CMK (cell line): ENCODE measurements around the gene JARID2.

ENCODE experiments used
- DNase-seq: peaks from one replicate; pipeline ENCODE4 v3.0.0-alpha.2; 2010; ENCODE audit warnings: low read depth

Gene JARID2

GRCh38 chr6:15357782-15358181 is 111.9 kb downstream of the JARID2 start:
- no peak for DNase-seq

- no peak for DNase-seq
Measured at GRCh38 chr6:15358579-15359327, 112.9 kb downstream of the JARID2 start.

- no peak for DNase-seq
Measured at GRCh38 chr6:15359335-15359862, 113.5 kb downstream of the JARID2 start.

DNA sequence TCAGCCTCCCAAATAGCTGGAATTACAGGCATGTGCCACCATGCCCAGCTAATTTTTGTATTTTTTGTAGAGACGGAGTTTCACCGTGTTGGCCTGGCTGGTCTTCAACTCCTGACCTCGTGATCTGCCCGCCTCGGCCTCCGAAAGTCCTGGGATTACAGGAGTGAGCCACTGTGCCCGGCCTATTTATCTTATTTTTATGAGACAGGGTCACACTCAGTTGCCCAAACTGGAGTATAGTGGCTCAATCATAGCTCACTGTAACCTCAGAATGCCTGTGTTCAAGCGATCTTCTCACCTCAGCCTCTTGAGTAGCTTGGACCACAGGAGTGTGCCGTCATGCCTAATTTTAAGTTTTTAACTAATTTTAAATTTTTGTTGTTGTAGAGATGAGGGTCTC is 114.4 kb downstream of the JARID2 start:
- DNase-seq = no peak

- DNase-seq = no peak
Measured at GRCh38 chr6:15361197-15361596, 115.3 kb downstream of the JARID2 start.

DNA sequence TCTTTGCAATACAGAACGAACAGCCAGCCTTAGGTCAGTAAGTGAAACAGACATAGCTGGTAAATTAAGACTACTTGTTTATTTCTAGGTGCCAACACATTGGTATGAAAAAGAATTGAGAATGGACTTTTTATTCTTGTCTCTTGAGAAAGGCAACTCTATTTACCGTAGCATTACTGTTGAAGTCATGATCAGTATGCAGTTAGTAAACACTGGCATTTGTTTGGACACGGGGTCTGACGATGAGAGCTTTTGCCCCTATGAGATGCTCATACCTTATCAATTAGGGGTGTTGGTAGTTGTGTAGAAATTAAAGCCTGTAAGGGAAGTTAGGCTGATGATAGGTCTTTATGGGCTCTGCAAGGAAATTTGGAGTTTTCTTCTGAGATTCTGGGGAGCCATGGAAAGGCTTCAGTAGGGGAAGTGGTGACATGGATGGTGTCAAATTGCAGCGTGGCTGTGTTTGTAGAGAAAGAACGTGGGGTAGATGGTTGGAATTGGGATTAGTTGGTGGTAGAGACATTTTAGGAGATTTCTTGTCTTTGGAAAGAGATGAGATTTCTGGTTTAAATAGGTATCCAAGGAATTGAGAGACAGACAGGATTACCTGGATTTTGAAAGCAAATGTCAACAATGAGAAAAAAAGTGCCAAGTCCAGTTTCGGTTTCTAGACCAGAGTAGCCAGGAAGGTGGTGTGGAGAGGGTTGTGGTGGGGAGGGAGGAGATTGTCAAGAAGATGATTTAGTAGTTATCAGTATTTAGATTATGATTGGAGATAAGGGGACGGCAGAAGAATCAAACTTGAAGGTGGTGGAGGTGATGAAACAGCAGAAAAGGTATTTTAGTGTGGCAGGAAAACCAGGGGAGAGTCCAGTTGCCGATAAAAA is 116.6 kb downstream of the JARID2 start:
- DNase-seq = no peak

GRCh38 chr6:15363164-15363522 is 117.3 kb downstream of the JARID2 start:
- no peak for DNase-seq

DNA sequence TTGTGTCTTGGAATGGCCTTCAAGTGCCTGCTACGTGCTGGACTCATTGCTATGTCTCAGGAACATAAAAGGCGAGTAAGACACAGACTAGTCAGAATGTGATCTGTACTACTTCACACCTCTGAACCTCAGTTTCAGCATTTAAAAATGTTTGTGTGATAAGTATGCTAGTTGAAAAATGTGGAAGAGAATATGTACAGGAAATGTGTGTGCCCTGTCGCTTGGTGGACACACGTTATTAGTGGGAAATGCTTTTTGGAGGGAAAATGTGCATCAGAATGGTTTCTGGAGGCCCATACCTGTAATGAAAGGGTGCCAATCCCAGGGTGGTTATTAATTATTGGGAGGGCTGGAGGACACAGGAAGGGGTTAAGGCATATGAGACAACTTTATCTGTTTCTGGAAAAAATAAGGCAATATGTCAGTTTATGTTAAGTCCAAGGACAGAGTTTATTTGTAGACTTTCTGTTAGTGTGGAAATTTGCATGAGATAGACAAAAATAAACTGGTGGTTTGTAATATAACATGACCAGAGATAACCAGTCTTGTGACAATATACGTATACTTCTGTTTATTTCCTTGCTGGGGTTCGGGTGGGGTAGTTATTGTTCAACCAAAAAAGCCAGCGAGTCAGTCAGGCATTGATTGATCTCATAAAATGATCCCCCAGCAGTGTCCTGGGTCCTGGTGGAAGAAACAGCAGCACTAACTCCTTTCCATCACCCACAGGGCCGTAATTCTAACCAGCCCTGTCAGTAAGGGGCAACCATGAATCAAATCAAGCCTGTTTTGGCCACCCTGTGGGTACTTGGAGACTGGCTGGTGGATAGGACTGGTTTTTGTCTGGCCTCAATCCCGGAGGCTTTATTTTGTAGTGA is 117.9 kb downstream of the JARID2 start:
- DNase-seq = no peak

- DNase-seq = no peak
Measured at GRCh38 chr6:15364401-15365037, 118.7 kb downstream of the JARID2 start.

DNA sequence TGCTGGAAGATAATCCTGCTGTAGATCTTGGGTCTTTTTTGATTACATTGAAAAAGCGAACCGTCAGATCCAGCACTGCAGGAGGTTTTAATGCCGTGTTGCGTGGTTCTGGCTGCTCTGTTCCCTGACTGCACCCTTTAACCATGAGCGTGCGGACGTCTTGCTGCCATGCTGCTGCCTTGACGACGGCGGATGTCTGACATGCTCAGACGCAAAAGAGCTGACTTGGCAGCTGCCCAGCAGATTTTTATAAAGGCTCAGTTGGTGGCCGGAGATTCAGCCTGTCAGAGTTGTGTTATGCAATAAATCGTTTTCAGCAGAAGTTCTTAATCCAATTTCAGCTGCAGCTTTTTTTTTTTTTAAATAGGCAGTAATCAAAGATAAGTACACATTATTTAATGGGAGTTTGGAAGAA is 119.4 kb downstream of the JARID2 start:
- no peak for DNase-seq

- no peak for DNase-seq
Measured at GRCh38 chr6:15366003-15366535, 120.2 kb downstream of the JARID2 start.

- no peak for DNase-seq
Measured at GRCh38 chr6:15366879-15367278, 121.0 kb downstream of the JARID2 start.

DNA sequence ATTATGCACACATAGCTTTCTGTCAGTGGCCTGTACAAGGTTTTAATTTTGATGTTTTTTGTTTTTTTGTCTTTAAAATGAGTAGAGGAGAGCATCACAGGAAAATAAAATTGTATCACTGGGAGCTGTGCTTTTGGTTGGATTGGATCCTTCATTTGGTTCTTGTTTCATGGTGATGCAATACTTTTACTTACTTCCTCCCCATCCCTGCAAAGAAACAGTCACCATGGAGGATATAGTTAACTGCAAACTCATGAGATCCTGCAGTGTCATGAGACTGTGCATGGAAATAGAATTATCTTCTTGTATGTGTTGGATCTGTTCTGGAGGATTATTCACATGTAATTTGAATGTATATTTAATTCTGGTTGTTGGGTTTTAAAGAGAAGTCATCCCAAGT is 122.3 kb downstream of the JARID2 start:
- no peak for DNase-seq

DNA sequence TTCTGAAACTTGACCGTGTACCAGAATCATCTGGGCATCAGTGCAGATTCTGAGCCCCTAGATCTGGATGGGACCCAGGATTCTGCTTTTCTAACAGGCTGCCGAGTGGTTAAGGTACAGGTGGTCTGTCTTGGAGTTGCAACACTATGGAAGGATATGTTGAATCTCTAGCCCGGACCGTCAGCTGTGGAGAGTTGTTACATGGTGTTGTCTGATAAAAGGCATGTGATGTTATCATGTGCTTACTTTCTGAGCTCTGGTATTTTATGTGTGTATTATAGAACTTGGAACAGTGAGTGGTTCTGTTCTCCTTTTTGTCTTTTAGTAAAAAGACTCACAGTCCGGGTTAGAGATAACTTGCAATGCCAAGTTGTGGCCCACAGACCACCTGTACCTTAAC is 123.0 kb downstream of the JARID2 start:
- DNase-seq = no peak

DNA sequence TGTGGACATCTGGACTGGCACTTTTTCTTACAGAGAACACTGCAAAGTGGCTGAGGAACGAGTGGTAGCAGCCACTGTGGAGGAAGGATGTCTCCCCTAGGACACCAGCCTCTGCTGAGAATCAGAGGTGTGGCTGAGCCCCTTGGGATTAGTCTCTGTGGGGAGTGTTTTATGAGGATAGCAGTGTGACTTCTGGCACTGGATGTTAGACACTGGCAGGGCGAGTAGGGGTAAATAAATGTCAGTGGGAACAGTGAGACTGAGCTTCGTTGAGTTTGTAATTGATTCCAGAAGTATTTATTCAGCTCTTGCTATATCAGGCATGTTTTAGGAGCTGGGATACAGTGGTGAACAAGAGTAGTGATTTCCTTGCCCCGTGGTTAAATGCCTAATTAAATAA is 124.0 kb downstream of the JARID2 start:
- no peak for DNase-seq

- DNase-seq = no peak
Measured at GRCh38 chr6:15370733-15371671, 125.1 kb downstream of the JARID2 start.

GRCh38 chr6:15372932-15373331 is 127.1 kb downstream of the JARID2 start:
- DNase-seq = no peak

DNA sequence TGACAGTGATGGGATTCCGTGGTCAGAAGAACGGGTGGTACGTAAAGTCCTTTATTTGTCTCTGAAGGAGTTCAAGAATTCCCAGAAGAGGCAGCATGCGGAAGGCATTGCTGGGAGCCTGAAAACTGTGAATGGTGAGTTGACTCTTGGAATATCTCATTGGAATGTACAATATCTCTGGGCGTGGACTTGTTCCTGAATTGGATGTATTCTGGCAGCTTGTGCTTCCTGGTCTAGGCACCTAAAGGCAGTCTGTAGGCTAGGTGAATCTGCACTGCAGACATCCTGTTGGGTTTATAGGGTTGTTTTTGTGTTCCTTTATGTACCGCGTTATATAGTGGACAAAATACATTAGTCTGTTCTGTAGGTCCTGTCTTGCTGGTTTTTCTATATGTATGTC is 128.2 kb downstream of the JARID2 start:
- no peak for DNase-seq

- DNase-seq = no peak
Measured at GRCh38 chr6:15375018-15375417, 129.1 kb downstream of the JARID2 start.

- DNase-seq = no peak
Measured at GRCh38 chr6:15375638-15376290, 129.9 kb downstream of the JARID2 start.
